Endometrium (tissue), 2 donors: ENCODE measurements around the gene LIN7A.

Experiments used
- FAIRE-seq: peaks from 2 replicates; lab custom pipeline; 2012; peaks lifted over from hg19 to GRCh38; lab: Jason Lieb, UNC
- donor health status: control.
- donor health status: control.

LIN7A gene

GRCh38 chr12:80937391-80938238 is at the start of gene LIN7A:
LIN7A (minus strand) TSS chr12:80937934; CDS start chr12:80937722, 212 bp downstream.
- no peak for FAIRE-seq

- FAIRE-seq: no peak
These were observed 48.5 kb upstream of the LIN7A start for GRCh38 chr12:80986224-80986623.

- FAIRE-seq: no peak
These were observed 42.1 kb upstream of the LIN7A start for GRCh38 chr12:80979816-80980215.

- no peak for FAIRE-seq
These were observed 41.5 kb upstream of the LIN7A start for GRCh38 chr12:80979251-80979650.

- no peak for FAIRE-seq
These were observed 39.6 kb upstream of the LIN7A start for GRCh38 chr12:80977346-80977745.

- FAIRE-seq: peak; percentile 98
These were observed 30.6 kb upstream of the LIN7A start for GRCh38 chr12:80968326-80968725.

- no peak for FAIRE-seq
These were observed 29.8 kb upstream of the LIN7A start for GRCh38 chr12:80967565-80967964.

GRCh38 chr12:80966001-80966400 is 28.3 kb upstream of the LIN7A start:
- FAIRE-seq: no peak

- no peak for FAIRE-seq
These were observed 20.4 kb upstream of the LIN7A start for GRCh38 chr12:80958162-80958561.

- no peak for FAIRE-seq
These were observed 17.3 kb upstream of the LIN7A start for GRCh38 chr12:80954857-80955520.

GRCh38 chr12:80952443-80952842 is 14.7 kb upstream of the LIN7A start:
- FAIRE-seq: no peak

- FAIRE-seq: peak; percentile 69
These were observed 8.9 kb upstream of the LIN7A start for GRCh38 chr12:80946591-80946990.

GRCh38 chr12:80943338-80943737 is 5.6 kb upstream of the LIN7A start:
- FAIRE-seq: no peak

GRCh38 chr12:80941916-80942315 is 4.2 kb upstream of the LIN7A start:
- FAIRE-seq: no peak

- FAIRE-seq: no peak
These were observed 1.7 kb upstream of the LIN7A start for GRCh38 chr12:80939231-80939950.

GRCh38 chr12:80938397-80938796 is 663 bp upstream of the LIN7A start:
- FAIRE-seq: no peak

- no peak for FAIRE-seq
These were observed 918 bp downstream of the LIN7A start for GRCh38 chr12:80936642-80937390.

GRCh38 chr12:80936353-80936641 is 1.4 kb downstream of the LIN7A start:
- FAIRE-seq: no peak

- no peak for FAIRE-seq
These were observed 2.6 kb downstream of the LIN7A start for GRCh38 chr12:80935111-80935510.

- no peak for FAIRE-seq
These were observed 11.8 kb downstream of the LIN7A start for GRCh38 chr12:80925983-80926382.

- no peak for FAIRE-seq
These were observed 12.5 kb downstream of the LIN7A start for GRCh38 chr12:80925237-80925636.

- FAIRE-seq: no peak
These were observed 13.3 kb downstream of the LIN7A start for GRCh38 chr12:80924437-80924836.
